Activated gamma-delta T cell (primary cell): Measurements from ENCODE around the gene CPNE4.
"Not testable (repeated sequence)": the region's sequence is repeated elsewhere in the genome, so short reads cannot be mapped to it uniquely, and the experiment has no call there.

Experiments used
- DNase-seq: peaks from one replicate; lab custom pipeline; 2025; lab: John Stamatoyannopoulos, UW

The CPNE4 gene

DNA sequence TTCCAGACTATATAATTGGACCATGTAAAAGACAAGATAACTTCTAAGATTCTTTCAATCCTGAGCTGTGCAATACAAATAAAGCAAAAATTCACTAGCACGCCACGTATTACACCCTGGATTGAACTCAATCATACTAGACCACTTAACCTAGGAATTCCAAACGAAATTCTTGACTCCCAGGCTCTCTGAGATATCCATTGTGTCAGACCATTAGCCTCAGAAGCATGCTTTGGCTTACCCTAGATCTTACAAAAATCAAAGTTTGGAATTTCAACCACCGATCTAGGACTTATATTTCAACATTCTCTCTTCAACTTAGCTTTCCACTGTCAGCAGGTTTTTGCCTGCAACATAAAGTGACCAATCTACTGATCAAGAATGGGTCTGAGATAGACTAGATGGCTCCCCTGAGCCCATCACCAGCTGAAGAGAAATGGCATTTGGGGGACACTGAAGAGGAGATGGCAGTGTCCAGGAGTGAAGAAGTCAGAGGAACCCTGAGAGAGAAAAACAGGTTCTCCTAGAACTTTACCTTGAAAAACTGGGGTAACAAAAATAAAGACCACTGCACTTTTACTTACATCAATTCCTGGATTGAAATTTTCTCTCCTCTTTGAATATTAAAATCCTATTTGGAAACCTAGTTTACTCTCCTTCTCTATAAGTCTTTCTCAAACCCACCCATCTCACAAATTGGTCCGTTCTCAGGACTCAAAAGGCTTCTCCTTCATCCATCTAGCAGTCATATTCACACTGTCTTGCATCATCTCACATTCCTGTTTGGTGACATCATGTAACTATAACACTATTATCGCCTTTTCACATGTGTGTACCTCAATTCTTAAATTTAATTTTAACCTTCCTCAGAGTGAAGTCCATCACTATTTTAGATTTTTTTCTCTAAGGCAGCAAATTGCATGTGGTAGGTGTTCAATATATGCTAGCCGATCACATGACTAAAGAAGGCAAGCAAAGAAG is 18.5 kb downstream of the CPNE4 start:
- DNase-seq, result no peak

DNA sequence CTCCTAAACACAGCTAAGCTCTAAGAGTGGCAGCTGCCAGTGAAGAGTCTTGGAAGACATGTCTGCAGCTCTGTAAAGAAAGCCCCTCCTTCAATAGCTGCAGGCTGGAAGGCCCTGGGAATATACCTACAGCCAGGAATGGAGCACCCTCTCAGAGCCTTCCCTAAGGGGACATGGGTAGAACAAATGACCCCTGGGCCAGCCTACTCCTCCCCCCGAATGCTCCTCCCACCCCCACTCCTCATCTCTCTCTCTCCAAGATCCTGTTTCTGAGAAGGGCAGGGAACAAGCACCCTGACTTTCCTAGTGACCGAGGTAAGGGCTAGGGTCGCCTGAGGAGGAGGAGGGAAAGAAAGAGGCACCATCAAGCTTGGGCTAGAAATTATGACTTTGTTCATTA is 20.7 kb downstream of the CPNE4 start:
- DNase-seq, result no peak

DNA sequence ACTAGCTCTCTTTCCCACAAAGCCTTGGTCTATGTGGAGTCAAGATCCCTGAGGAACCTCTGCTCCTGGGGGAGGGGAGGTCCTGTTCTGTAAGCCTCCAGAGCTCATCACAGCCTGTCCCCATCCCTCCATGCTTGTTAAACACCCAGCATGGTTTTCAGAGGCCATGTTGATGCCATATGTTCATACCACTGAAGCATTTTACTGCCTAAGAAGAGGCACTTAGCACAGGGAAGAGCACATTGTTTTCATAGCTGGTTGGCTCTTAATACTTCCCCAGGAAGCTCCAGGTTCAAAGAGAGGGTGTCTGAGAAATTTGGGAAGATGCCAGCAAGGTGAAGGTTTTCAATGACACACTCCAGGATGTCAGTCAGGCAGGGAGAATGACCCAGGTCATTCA is 25.6 kb downstream of the CPNE4 start:
- no peak for DNase-seq

DNA sequence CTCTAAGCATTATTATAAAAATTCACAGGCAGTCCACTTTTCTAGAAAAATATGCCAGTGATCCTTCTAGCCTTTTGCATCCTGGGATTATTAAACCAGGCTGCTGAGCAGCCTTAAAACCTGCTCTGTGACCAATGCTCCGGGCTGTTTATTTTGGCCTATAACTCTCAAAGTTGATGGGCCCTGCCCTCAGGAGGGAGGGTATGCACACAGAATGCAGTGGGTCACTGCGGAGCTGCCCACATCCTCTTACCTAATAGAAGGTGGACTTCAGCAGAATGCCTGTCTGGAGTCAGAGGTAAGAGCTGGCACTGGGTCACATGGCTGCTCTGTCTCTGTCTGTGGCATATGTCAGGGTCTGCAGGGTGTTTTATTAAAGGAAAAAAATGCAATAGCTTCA is 26.0 kb downstream of the CPNE4 start:
- no peak for DNase-seq

DNA sequence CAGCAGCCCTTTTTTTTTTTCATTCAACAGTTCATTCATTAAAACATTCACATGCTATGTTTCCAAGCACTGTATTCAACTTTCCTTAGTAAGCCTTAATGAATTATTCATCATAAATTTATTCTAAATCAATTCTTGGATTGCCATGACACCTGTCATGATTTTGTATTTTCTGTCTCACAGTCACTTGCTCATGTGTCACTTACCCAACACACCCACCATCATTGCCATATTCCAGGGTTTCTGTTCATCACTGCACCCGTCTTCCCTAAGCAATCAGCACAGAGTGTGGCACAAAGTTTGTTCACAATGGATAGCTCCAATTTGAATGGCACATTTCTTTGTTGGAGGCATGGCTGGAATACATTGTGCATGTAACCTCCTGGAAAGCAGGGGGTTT is 27.2 kb downstream of the CPNE4 start:
- no peak for DNase-seq

DNA sequence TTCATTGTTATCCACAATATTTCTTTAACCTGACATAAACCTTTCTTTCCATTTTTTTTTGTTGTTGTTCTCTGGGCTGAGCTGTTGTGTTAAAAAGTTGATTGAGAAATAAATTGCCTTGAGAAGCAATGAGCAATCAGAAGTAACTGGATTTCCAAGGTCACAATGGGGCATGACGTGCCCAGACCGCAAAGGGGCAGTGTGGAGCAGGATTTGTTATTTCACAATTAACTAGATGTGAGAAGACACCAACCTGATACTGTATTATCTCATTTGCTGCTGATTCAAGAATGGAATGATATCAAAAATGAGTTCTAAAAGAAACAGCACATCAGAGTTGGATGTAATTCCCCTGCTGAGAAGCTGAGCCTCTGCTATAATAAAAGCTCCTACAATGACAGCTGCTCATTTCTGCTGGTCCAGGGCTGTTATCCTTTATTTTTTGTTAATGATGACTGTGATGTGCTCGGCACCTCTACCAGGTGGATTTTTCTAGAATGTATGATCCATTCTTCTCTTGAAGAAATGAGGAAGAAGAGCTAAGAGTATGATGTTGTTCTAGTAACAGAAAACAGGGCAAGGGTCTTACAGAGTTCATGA is 28.1 kb downstream of the CPNE4 start:
- DNase-seq, result no peak

DNA sequence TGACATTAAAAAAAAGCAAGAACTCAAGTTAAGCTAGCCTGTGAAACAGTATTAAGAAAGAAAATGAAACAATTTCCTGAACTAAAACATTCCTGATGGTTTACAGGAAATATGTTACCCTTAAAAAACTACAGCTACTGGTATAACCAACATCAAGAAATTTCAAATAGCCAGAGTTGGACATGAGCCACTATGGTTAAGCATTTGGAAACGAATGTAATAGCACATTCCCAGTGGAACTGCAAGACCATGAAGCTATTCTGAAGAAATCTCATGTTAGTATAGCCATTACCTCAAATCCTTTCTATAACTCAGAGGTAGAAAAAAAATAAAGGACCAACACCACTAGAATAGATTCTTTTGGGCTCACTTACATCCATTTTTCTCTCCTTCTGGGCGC is 30.2 kb downstream of the CPNE4 start:
- no peak for DNase-seq

DNA sequence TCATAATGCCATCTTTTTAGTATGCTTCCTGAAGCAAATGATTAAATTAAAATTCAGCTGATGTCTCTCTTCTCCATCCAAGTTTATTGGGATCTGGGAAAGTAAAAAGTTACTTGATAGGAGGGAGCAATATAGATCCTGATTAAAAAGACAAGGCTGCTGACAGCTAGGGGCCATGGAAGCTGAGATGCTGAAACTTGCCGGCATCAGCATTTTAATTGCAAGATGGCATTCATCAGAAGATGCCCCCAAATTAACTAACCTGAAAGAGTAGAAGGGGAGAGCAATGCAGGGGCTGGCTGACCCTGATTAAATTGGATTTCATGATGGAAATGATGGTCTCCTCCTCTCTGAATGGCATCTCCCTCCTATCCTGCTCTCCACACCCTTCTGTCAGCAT is 31.1 kb downstream of the CPNE4 start:
- DNase-seq, result no peak

DNA sequence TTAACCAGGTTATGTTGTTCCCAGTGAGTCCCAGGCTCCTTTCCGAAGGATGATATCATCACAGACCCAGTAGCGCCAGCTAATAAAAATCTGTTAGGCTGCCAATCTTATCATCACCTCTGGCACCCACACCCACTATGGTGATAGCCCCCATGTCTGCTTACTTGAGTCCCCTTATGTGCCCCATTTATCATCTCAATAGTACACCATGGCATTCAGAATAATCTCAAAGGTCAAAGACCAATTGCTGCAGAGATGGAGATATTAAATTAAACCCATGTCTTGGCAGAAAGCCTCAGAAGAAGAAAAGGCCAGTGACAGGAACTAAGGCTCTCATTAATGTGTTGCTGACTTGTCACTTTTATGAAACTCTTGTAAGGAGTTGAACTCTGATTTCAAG is 32.8 kb downstream of the CPNE4 start:
- no peak for DNase-seq

DNA sequence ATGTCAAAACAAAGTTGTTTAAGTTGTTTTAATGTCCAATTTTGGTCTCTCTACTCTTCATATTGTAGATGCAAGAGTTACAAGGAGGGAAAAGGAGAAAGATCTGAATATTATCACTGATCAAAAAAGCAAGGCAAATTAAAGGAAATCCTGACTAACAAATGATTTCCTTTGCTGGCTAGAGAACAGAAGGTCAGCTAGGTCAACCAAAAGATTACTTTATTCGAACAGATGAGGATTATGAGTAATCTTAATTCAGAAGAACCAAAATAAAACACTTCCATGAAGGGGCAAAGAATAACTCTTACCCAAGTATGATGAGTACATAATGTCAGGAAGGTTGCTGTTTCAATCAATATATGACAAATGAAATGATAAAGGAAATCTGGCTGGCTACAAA is 33.8 kb downstream of the CPNE4 start:
- DNase-seq, result no peak

DNA sequence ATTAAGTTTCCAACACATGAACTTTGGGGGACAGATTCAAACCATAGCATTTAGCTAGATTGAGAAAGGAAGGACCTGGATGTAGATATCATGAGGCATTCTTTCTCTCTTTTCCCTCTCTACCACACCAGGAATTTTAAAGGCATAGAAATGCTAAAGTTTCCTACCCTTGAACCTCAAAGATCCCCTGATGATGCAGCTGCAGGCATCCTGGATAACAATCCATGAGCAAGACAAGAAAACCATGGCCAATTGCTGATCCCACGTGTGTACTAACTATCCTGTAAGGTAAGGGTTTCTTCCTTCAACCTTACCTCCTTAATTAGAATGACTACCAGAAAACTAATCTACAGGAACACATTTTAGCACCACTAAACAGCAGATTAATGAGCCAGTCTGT is 36.8 kb downstream of the CPNE4 start:
- no peak for DNase-seq

DNA sequence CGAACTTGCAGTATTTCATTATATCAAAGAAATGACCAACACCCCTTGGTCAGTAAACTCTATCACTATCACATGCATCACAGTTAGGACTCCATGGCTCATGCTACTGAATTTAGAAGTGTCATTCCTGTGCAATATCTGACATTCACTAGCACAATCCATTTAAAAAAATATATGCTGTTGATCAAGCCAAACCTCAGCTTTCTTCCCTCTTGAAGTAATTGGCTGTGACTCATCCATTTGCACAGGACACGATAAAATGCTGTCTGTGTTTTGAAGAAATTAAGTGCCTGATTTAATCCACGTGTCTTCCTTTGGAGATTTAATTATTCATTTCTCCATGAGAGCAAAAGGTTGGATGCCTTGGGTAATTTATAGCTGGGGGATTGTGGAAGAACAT is 38.9 kb downstream of the CPNE4 start:
- no peak for DNase-seq

DNA sequence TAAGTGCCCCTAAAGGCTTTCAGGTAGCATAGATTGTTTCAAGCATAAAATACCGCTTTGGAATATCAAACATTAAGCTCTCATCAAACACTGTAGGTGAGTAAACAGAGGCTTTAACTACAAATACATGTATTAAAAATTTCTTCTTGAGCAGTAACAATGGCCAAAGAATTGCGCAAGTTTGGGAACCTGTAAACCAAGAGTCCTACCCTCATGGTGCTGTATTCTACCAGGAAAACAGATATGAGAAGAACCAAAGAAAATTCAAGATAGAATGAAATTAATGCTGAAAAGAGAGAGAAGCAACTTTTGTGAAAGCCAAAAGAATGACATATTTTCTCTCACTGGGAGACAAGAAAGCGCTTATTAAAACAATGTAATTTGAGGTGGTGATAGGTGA is 45.5 kb downstream of the CPNE4 start:
- DNase-seq, result no peak

DNA sequence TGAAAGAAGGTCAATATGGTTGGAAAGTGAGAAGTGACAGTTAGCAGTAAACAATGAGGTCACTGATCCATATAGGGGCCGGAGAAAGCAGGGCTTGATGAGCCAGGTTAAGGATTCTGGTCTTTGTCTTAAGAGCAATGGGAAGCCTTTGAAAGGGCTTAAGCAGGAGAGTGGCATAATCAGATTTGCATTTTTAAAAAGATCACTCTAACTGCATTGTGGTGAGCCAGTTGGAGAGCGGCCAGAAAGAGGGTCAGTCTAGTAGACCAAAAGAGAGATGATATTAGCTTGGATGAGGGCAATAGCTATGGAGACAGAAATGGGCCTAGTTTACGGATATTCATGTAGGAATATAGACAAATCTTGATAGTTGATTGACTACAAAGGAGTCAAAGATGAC is 46.6 kb downstream of the CPNE4 start:
- DNase-seq, result no peak

DNA sequence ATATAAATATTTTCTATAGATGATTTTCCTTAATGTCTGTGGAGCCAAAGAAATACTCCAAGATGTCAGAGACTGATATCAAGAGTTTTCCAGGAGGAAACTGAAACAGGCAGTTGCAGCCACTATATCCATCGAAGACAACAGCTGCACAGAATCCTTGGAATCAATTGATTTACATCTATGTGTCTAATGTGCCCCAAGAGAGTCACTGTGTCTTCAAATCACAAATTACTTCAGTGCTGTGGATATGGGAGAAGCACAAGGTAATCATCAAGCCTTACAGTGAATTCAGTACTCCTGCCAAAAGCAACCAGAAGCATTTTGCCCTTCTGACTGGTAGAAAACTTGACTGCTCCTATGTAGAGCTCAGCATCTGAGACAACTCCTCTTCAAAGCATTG is 51.1 kb downstream of the CPNE4 start:
- no peak for DNase-seq

DNA sequence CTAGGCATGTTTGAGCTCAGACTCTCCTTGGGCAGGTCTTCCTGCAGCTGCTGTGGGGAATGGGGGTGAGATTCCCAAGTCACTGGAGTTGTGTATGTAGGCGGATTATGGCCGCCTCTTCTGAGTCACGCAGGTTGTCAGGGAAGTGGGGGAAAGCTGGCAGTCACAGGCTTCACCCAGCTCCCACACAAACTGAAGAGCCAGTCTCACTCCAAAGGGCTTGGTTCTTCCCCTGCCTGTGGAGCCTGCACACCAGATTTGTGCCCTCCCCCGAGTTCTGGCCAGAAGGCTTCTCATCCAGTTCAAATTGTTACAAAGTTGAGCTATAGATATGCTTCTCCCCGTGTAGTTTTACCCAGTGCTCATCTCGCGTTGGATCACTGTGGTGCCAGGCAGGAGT is 53.5 kb downstream of the CPNE4 start:
- no peak for DNase-seq

DNA sequence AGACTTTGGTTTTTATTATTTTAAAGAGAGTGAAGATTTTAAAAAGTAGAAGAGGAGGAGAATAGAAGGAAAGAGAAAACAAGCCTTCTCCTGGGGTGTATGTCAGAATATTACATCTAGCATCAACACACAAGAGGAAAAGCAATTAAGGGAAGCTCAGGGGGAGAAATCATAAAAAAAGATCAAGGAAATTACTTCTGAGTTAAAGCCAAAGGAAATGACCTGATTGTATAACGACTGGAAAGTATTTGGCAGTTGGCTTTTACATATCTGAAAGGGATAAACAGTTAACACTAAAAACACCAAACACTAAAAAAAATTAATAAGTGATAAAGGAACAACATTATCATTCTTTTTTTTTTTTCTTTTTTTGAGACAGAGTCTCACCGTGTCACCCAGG is 58.4 kb downstream of the CPNE4 start:
- DNase-seq, result no peak

DNA sequence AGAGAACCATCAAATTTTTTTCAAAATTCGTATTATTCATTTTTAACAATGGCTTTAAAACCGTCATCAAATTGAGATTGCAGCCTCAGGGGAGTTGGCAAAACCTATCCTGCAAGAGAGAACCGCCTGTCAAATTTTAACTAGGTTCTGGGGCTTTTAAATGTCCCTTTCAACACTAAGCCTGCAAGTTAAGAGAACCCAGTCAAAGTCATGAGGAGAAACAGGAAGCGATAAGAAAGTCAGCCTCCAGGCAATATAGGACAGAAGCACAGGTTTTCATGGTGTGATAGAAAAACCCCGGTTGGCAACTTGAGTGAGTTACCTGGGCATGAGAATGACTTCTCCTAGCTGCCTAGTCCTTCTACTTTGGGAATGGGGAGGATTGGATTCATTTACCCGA is 59.8 kb downstream of the CPNE4 start:
- no peak for DNase-seq

DNA sequence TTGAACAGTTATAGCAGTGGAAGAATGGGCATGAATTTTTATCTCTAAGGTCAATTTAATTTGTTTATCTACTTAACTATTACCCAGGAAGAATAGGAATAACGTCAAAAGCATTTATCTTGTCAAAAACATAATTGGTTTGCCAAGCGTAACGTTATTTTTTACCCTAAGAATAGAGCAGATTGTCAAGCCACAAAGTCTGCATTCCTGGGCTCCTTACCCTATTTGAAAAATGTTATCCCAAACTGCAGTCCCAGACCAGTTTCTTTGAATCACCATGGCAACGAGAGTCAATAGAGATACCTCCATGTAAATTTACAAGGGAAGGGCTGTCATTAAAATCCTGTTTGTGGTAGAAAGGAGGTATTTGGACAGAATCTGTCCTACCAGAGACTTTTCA is 61.1 kb downstream of the CPNE4 start:
- DNase-seq, result no peak

DNA sequence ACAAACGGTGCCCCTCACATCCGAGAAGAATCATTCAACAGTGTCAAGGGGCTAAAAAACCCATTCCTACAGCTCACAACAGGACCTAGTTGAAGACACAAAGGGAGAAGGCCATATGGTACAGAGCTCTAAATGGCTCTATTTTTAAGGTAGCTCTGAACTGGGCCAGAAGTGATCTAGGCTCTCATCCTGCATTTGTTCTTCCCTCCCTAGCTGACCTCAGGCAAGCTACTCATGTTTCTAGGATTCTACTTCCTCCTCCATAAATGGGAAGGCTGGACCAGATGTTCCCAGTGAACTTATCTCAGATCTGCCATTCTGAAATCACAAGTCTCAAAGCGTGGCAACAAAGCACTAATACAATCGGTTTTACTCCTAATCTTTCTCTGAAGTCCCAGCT is 62.3 kb downstream of the CPNE4 start:
- DNase-seq, result no peak

DNA sequence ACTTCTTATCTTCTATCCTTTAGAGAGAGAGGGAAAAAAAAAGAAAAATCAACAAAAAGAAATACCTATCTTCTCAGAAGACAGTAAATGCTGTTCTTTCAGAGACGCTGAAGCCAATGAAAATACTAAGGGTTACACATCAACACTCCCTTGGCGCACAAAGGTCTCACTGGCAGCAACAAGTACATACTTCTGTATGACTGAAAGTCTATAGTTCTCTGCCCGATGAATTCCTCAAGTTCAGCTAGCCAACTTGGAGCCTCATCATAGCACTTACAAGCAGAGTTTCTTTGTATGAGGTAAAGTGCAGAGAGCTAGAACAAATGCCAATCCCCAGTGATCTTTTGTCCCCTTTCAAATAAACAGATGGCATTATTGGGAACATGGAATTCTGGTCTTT is 62.7 kb downstream of the CPNE4 start:
- DNase-seq, result no peak

DNA sequence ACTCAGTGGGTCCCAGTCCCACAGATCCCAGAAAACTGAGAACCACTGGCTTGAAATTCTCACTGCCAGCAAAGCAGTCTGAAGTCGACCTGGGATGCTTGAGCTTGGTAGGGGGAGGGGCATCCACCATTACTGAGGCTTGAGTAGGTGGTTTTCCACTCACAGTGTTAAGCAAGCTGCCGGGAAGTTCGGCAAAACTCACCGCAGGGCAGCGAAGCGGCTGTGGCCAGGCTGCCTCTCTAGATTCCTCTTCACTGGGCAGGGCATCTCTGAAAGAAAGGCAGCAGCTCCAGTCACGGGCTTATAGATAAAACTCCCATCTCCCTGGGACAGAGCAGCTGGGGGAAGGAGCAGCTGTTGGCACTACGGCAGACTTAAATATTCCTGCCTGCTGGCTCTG is 71.4 kb downstream of the CPNE4 start:
- not testable (repeated sequence) for DNase-seq

DNA sequence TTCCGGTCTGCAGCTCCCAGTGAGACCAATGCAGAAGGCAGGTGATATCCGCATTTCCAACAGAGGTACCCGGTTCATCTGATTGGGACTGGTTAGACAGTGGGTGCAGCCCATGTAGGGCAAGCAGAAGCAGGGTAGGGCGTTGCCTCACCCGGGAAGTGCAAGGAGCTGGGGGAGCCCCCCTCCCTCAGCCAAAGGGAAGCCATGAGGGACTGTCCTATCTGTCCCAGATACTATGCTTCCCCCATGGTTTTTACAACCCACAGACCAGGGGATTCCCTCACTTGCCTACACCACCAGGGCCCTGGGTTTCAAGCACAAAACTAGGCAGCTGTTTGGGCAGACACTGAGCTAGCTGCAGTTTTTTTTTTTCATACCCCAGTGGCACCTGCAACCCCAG is 71.8 kb downstream of the CPNE4 start:
- no peak for DNase-seq

DNA sequence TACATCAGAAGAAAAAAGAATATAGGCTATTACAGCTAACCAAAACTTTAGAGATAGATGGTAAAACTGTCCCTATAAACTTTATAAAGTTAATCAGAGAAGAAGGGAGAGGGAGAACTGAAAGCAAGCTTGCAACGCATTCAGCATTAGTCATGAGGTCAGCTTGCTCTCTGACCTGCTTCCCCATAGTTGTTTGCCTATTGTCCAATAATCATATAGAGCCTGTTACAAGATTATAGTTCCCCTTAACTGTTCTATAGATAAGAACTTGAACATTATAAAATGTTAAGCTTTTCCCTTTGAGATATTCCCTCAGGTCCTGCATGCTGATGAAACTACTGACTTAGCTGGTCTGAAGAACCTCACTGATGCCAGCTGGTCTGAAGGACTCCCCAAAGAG is 74.5 kb downstream of the CPNE4 start:
- no peak for DNase-seq
